IMR-90 (cell line): ENCODE data around the gene SLC6A20.

Source experiments
- CTCF ChIP-seq: conservative IDR thresholded peaks from 2 replicates; pipeline ENCODE4 v1.5.1; 2012; ENCODE audit warnings: mild to moderate bottlenecking, low read depth, low read length, improper control_type of control experiment
- ELK1 ChIP-seq: fragments of 150-350 bp; IDR thresholded peaks from 2 replicates; pipeline ENCODE4 v1.6.1; 2016; ENCODE audit warnings: low read depth, mild to moderate bottlenecking, low read length, moderate library complexity, borderline replicate concordance
- FOS ChIP-seq: fragments of 150-350 bp; IDR thresholded peaks from 2 replicates; pipeline ENCODE4 v1.6.1; 2016; ENCODE audit warnings: low read depth, low read length
- MXI1 ChIP-seq: IDR thresholded peaks from 2 replicates; pipeline ENCODE4 v1.6.1; 2012; ENCODE audit warnings: low read depth, mild to moderate bottlenecking, low read length, moderate library complexity, borderline replicate concordance
- POLR2A ChIP-seq: IDR thresholded peaks from 2 replicates; pipeline ENCODE4 v1.6.1; 2012; ENCODE audit warnings: mild to moderate bottlenecking, low read depth, low read length
- RAD21 ChIP-seq: IDR thresholded peaks from 2 replicates; pipeline ENCODE4 v1.6.1; 2012; ENCODE audit warnings: low read length, improper control_type of control experiment
- RFX5 ChIP-seq: IDR thresholded peaks from 2 replicates; pipeline ENCODE4 v1.8.0; 2012; ENCODE audit warnings: low read depth, mild to moderate bottlenecking, low read length, moderate library complexity
- SMC3 ChIP-seq: fragments of 150-350 bp; IDR thresholded peaks from 2 replicates; pipeline ENCODE4 v1.6.1; 2016; ENCODE audit warnings: low read depth, mild to moderate bottlenecking, antibody characterized with exemption, low read length, moderate library complexity
- TF ChIP-seq, protein P1 (sequence below): fragments of 150-350 bp; IDR thresholded peaks from 2 replicates; pipeline ENCODE4 v1.6.1; 2017; ENCODE audit warnings: mild to moderate bottlenecking, antibody characterized with exemption, low read length, low read depth

DNA sequence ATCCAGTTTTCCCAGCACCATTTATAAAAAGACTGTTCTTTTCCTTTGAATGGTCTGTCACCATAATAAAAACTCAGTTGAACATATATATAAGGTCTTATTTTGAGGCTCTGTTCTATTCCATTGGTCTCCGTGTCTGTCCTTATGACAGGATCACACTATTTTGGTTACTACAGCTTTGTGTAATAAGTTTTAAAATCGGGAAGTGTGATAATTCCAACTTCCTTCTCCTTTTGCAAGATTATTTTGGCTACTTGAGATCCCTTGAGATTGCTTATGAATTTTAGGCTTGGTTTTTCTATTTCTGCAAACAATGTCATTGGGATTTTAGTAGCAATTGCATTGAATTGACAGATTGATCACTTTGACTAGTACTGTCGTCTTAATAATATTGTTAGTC, 71.4 kb downstream of the SLC6A20 start:
- TF ChIP-seq CTCF = no peak
- no peak for TF ChIP-seq ELK1
- TF ChIP-seq FOS = no peak
- no peak for TF ChIP-seq MXI1
- TF ChIP-seq RAD21 = no peak
- TF ChIP-seq POLR2A = no peak
- TF ChIP-seq SMC3 = no peak
- TF ChIP-seq, protein P1, sequence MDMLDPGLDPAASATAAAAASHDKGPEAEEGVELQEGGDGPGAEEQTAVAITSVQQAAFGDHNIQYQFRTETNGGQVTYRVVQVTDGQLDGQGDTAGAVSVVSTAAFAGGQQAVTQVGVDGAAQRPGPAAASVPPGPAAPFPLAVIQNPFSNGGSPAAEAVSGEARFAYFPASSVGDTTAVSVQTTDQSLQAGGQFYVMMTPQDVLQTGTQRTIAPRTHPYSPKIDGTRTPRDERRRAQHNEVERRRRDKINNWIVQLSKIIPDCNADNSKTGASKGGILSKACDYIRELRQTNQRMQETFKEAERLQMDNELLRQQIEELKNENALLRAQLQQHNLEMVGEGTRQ = no peak
- TF ChIP-seq RFX5 = no peak
